ELF-1 (cell line): ENCODE results near the gene SRD5A3.

ENCODE experiments used
- DNase-seq: peaks from one replicate; pipeline ENCODE4 v3.0.0-alpha.2; 2016; ENCODE audit warnings: low read depth, low spot score

SRD5A3 gene

GRCh38 chr4:55376698-55377097 lies 30.7 kb downstream of the SRD5A3 start:
- no peak for DNase-seq

GRCh38 chr4:55378617-55379467 lies 32.8 kb downstream of the SRD5A3 start:
- DNase-seq: no peak

GRCh38 chr4:55380576-55380975 lies 34.5 kb downstream of the SRD5A3 start:
- no peak for DNase-seq

GRCh38 chr4:55381502-55381901 lies 35.5 kb downstream of the SRD5A3 start:
- DNase-seq: no peak

- DNase-seq: no peak
Measured at GRCh38 chr4:55382488-55383003, 36.5 kb downstream of the SRD5A3 start.

DNA sequence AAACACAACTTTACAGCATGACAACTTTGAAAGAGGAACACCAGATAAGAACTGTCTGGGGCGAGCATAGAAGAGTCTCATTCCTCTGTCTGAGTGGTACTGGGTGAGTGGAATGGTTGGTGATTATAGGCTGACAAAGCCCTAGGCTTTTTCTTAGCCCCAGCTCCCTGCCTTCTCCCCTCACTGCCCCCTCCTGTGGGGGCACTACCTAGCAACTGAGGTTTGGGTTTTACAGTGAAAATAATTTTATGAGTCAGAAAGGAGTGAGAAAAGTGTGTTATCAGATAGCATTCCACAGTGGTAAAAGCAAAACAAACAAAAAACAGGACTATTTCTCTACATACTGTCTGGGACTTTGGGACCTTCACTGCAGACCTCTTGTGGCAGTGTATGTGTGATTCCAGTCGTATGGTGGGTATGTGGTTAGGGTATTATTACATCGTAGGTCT lies 39.2 kb downstream of the SRD5A3 start:
- DNase-seq: no peak

DNA sequence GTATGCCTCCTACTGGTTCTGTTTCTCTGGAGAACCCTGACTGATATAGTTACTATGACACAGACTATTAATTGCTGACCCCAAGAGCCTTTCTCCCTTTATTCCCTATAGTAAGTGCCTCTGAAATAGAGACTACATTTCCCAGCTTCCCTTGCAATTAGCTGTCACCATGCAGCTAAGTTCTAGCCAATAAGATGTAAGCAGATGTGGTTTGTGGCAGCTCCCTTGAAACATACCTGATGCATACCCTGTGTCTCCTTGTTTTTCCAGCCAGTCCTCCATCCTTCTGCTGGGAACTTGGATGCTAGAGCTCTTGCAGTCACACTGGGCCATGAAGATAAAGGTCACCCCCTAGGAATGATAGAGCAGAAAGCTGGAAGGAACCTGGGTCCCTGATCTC lies 40.0 kb downstream of the SRD5A3 start:
- no peak for DNase-seq

DNA sequence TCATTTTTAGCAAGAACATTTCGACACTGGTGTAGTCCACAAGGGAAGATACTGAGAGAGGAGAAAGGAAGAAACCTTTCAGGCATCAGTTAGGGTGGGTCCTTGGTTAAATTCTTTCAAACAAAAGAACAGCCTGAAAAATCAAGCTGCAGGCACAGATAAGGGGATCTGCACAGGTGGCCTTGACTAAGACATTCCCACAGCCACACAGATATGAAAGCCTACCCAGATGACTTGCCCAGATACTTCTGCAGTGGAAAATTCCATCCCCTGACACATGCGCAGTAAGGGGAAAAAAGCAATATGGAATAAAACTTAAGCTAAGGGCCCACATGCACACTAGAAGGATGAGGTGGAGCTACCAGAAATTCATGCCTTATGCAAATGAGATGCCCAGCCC lies 40.8 kb downstream of the SRD5A3 start:
- no peak for DNase-seq

- DNase-seq: no peak
Measured at GRCh38 chr4:55393461-55394320, 47.6 kb downstream of the SRD5A3 start.

DNA sequence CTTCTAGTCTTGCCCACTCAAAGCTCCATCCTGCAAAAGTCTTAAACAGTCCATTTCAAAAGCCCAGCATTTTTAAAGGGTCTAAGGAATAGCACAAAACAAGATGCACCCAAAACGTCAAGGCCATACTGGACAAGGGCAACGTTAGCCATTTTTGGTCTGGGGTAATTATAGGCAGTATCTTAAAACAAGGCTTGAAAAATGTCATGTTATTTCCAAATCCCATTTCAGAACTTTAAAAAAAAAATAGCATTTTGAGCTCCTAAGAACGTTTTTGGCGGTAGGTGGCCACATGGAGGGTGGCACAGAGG lies 49.1 kb downstream of the SRD5A3 start:
- no peak for DNase-seq

- peak; percentile 95 for DNase-seq
Measured at GRCh38 chr4:55395529-55396307, 49.7 kb downstream of the SRD5A3 start, which contains the start of gene TMEM165. Gene TMEM165 (plus strand): TSS chr4:55395957. CDS start chr4:55396190, 233 bp downstream.

DNA sequence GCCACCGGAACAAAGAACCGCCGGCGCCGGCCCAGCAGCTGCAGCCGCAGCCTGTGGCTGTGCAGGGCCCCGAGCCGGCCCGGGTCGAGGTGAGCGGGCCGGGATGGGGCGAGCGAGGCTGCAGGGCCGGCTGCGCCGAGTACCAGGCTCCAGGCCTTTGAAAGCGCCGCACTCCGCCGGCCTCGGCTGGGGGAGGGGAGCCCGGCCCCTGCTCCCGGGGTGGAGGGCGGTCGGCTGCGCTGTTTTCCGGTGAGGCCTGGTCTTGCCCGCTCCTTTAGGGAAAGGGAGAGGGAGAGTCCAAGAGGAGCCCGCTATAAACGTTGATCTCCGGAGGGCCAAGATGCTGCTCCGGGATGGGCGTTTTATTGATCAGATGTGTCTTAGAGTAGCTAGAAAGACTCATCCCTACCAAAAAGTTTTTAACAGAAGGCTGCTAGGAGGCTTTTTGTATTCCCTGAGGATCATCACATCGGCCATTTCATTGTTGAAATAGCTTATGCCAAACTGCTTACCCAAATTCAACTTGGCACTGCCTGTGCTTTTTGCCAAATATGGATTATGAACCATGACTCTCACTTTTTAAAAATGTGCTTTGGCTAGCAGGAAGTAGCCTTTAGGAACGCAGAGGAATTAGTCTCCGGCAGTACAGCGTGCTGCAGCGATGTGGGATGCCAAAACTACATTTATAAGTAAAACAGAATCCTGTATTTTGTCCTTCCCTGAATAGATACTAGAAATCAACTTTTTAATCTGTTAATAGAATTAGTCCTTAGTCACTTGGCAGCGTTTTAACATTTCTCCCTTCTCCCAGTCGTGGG lies 50.5 kb downstream of the SRD5A3 start:
- peak; percentile 72 for DNase-seq

DNA sequence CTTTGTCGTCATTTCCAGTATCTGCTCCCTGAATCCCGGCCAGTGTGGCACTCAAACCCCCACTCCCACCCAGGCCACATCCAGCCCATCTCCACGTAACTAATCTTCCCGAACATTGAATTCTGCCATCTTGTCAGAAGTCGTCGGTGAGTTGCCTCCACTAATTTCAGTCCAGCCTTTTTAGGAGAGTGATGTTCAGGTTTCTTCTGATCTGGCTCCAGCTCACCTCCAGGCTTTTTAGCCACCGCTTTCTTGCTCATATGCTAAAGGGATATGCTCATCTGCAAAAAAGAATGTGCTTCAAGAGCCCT lies 51.0 kb downstream of the SRD5A3 start:
- peak; percentile 35 for DNase-seq

DNA sequence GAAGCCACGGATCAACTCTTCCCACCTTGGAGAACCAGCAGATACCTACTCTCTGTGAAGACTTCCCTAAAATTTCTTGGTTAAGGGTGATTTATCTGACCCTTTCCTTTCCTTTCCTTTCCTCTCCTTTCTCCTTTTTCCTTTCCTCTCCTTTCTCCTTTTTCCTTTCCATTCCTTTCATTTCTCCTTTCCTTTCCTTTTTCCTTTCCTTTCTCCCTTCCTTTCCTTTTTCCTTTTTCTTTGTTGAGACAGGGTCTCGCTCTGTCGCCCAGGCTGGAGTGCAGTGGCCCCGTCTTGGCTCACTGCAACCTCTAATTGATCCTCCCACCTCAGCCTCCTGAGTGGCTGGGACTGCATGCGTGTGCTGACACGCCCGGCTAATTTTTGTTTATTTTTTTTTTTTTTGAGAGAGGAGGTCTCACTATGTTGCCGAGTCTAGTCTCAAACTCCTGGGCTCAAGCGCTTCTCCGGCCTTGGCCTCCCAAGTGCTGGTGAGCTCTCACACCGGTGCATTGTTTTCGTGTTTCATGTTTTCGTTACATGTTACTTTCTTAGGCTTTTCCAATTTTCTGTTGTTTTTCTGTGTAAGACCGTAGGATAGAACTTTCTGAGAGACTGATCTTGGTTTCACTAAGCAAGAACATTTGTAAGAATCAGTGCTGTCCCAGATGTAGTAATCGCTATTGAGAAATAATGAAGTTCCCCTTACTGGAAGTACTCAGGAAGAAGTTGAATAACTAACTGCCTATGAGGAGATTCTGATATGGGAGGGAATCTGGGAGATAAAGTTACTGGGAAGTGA lies 51.7 kb downstream of the SRD5A3 start:
- DNase-seq: peak; percentile 25

DNA sequence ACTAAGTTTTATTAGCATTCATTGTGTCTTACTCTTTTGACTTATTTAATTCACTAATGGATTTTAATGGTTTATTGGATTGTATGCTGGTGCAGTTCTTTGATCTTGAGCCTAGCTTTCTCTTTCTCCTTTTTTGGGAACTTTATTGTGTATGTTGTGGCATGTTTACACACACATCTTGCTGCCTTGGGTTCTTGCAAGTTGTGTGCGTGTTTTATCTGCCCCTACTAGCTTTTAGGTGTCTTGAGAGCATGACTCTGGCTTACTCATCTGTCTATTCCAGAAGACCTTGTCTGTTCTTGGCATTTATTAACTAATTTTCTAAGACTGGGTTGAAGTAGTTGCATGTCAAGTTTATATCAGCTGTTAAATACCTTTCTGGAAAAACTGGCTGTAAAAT lies 52.4 kb downstream of the SRD5A3 start:
- no peak for DNase-seq

- DNase-seq: peak; percentile 19
Measured at GRCh38 chr4:55398966-55399365, 52.9 kb downstream of the SRD5A3 start.

GRCh38 chr4:55399581-55399980 lies 53.5 kb downstream of the SRD5A3 start:
- DNase-seq: no peak

GRCh38 chr4:55405073-55405472 lies 59.0 kb downstream of the SRD5A3 start:
- no peak for DNase-seq

- DNase-seq: no peak
Measured at GRCh38 chr4:55406545-55406944, 60.5 kb downstream of the SRD5A3 start.

DNA sequence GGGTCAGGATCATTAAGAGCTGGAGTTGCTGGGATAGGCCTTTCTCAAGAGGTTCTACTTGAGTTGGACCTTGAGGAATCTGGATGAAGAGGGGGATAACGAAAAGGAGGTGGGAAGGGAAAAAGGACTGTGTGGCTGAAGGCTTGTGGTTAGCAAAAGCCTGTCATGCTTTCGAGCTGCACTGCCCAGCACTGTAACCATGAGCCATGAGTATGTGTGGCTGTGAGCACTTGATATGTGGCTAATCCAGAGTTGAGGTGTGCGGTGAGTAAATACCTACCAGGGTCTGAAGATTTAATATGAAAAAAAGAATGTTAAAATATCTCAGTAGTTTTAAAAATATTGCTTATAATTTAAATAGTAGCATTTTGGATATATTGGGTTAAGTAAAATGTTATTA lies 61.1 kb downstream of the SRD5A3 start:
- no peak for DNase-seq
